Measurements from ENCODE around the gene DDX4.
"Not testable (repeated sequence)": the region's sequence is repeated elsewhere in the genome, so short reads cannot be mapped to it uniquely, and the experiment has no call there.

The DDX4 gene

DNA sequence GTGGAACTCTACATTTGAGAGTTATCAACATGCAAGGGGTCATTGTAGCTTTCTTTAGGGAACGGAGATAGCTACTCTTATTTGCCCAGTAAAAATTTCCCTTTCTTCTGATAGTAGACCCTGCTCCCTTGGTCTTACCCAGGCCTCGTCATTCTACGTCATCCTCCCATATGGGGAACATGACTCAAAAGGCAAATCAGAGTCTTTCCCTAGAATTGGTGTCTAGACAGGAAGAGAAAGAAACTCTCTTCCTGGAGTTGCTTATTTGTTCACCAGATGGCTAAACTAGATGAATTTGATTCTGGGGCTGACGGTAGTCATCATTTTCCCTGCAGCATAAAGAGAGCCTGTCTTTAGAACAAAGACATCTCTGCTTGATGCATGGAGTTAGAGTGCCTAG is 13.6 kb upstream of the DDX4 start:
- peak; percentile 78 for DNase-seq (ENCODE audit: low spot score)

- DNase-seq (ENCODE audit: low spot score) = no peak
These were observed 6.0 kb upstream of the DDX4 start for GRCh38 chr5:55731848-55732247.

- DNase-seq (ENCODE audit: low spot score) = no peak
These were observed 5.3 kb upstream of the DDX4 start for GRCh38 chr5:55732585-55732984.

GRCh38 chr5:55734658-55735057 is 3.2 kb upstream of the DDX4 start:
- no peak for DNase-seq (ENCODE audit: low spot score)

GRCh38 chr5:55742778-55743177 is 4.9 kb downstream of the DDX4 start:
- DNase-seq (ENCODE audit: low spot score) = no peak

- DNase-seq (ENCODE audit: low spot score) = no peak
These were observed 10.0 kb downstream of the DDX4 start for GRCh38 chr5:55747778-55748318.

GRCh38 chr5:55749387-55749786 is 11.5 kb downstream of the DDX4 start:
- DNase-seq (ENCODE audit: low spot score) = no peak

DNA sequence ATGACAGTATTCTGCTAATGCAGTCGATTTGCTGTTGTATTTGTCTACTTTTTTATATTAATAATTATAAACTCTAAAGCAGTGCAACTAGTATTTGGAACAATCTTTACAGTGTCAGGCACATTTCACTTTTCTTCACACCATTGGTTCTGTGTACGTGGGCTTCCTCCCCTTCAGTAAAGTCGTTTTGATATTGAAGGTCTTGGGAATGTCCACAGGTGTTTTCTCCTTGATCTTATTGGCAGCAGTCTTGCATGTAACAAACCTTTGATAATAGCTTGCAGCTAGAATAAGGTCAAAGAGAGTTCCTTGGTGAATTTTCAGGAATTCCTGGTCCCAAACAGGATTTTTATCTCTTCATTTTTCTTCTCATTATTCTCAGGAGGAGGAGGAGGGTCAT is 12.2 kb downstream of the DDX4 start:
- DNase-seq (ENCODE audit: low spot score) = no peak

DNA sequence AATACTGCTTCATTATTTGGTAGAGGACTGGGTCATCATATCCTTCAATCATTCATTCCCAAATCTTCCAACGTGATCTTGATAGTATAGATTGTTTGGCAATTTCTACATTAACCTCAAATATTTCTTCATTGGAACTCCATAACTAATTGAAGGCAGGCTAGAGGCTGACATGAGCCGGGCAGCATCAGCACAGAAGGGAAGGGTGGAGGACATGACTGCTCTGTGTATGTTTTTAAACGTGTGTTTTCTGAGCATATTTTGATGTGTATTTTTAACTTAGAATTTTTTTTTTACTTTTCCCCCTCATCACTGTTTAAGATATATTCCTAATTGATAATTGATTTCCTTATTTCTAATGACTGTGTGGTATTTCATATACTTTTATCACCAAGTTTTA is 12.6 kb downstream of the DDX4 start:
- no peak for DNase-seq (ENCODE audit: low spot score)

- DNase-seq (ENCODE audit: low spot score) = no peak
These were observed 20.4 kb downstream of the DDX4 start for GRCh38 chr5:55758231-55758630.

DNA sequence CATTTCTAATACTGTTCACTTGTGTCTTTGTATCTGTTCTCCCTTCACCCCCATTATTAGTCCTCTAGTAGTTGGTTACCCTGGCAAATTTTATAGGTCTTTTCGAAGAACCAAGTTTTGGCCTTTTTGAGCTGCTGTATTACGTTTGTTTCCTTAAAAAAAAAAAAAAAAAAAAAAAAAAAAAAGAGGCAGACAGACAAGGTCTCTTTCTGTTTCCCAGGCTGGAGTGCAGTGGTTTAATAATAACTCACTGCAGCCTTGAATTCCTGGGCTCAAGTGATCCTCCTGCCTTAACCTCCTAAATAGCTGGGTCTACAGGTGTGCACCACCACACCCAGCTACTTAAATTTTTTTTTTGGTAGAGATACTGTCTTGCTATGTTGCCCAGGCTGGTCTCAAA is 20.9 kb downstream of the DDX4 start:
- no peak for DNase-seq (ENCODE audit: low spot score)

- not testable (repeated sequence) for DNase-seq (ENCODE audit: low spot score)
These were observed 23.9 kb downstream of the DDX4 start for GRCh38 chr5:55761721-55762120.

- no peak for DNase-seq (ENCODE audit: low spot score)
These were observed 26.0 kb downstream of the DDX4 start for GRCh38 chr5:55763746-55764420.

DNA sequence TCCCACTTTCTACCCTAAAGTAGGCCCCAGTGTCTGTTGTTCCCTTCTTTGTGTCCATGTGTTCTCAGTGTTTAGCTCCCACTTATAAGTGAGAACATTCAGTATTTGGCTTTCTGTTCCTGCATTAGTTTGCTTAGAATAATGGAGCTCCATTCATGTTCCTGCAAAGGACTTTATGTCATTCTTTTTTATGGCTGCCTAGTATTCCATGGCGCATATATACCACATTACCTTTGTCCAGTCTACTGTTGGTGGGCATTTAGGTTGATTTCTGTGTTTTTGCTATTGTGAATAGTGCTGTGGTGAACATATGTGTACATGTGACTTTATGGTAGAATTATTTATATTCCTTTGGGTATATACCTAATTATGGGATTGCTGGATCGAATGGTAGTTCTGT is 30.4 kb downstream of the DDX4 start:
- DNase-seq (ENCODE audit: low spot score) = no peak

GRCh38 chr5:55771175-55771655 is 33.4 kb downstream of the DDX4 start:
- DNase-seq (ENCODE audit: low spot score) = no peak

GRCh38 chr5:55773057-55773456 is 35.2 kb downstream of the DDX4 start:
- DNase-seq (ENCODE audit: low spot score) = no peak

DNA sequence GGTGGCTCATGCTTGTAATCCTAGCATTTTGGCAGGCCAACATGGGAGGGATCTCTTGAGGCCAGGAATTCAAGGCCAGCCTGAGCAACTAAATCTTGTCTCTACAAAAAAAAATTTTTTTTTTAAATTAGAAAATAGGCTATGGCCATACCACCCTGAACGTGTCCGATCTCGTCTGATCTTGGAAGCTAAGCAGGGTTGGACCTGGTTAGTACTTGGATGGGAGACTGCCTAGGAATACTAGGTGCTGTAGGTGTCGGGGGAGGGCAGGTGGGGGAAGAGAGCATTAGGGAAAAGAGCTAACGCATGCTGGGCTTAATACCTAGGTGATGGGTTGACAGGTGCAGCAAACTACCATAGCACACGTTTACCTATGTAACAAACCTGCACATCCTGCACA is 39.5 kb downstream of the DDX4 start:
- DNase-seq (ENCODE audit: low spot score) = no peak

DNA sequence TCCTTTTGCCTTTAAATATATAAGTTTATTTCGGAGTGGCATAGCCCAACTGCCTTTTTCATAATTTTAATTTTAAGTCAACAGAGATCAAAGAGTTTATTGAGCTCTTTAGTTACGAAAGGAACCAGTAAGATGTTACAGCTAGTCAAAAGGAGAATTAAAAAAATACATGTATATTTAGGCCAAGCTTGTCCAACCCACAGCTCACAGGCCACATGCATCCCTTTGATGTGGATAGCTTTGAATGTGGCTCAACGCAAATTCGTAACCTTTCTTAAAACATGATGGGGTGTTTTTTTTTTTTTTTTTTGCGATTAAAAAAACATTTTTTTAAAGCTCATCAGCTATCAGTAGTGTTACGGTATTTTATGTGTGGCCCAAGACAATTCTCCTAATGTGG is 63.1 kb downstream of the DDX4 start:
- DNase-seq (ENCODE audit: low spot score) = no peak

- not testable (repeated sequence) for DNase-seq (ENCODE audit: low spot score)
These were observed 71.0 kb downstream of the DDX4 start for GRCh38 chr5:55808814-55809213.

DNA sequence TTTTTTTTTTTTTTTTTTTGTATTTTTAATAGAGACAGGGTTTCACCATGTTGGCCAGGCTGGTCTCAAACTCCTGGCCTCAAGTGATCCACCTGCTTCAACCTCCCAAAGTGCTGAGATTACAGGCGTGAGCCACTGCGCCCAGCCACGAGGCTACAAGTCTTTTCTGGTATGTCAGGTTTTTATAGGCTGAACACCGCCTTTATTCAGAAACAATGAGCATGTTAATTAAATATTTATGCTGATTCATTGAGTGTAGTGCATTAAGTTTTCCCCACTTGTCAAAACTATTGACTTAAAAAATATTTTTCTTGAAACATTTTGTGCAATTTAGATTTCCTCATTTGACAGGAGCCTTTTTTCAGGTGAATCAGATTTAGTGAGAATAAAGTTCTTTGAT is 78.1 kb downstream of the DDX4 start:
- not testable (repeated sequence) for DNase-seq (ENCODE audit: low spot score)

DNA sequence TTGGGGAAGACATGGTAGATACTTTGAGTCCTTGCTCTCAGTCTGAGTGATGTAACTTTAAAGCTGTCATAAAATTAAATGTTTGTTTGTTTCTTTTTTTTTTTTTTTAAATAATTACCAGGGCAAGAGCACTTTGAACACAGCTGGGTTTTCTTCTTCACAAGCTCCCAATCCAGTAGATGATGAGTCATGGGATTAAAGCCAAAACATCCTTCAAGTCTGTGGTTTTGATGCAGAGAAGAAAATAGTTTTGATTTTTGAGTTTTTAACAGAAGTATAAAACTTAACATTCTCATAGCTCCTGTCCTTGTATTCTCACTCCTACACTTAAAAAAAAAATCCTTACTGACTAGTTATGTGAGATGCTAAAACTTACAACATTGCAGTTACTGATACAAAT is 78.5 kb downstream of the DDX4 start:
- DNase-seq (ENCODE audit: low spot score) = no peak

DNA sequence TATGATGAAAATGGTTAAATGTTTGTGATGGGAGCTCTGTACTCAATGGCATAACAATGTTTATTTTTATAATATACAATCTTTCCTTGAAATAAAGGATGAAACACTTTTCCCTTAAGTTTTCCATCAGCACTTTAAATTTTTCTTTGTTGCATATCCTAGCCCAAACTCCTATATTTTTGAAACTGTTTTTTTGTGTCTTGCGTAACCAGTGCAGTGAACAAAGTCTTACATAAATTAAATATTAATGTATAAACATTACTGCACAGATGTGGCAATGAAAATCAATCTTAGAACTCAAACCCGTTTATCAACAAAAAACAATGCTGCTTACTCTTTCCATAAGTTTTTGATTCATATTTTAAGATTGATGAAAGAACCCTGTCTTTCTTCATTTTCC is 79.2 kb downstream of the DDX4 start:
- no peak for DNase-seq (ENCODE audit: low spot score)

- no peak for DNase-seq (ENCODE audit: low spot score)
These were observed 82.6 kb downstream of the DDX4 start for GRCh38 chr5:55820488-55820887.

All from kidney capillary endothelial cell (primary cell).